Measurements from ENCODE around the gene VPS51. TPM values are rescaled to one million over a fixed set of nuclear protein-coding genes. Genes with fewer than 3 reads are reported as not detected.

Gene VPS51
- total and polyA plus RNA-seq, 2 of the 13 experiments (the other 11 are each of a cell fraction or from before 2014, with no cell fraction given), result 76.3 to 90.6 TPM

DNA sequence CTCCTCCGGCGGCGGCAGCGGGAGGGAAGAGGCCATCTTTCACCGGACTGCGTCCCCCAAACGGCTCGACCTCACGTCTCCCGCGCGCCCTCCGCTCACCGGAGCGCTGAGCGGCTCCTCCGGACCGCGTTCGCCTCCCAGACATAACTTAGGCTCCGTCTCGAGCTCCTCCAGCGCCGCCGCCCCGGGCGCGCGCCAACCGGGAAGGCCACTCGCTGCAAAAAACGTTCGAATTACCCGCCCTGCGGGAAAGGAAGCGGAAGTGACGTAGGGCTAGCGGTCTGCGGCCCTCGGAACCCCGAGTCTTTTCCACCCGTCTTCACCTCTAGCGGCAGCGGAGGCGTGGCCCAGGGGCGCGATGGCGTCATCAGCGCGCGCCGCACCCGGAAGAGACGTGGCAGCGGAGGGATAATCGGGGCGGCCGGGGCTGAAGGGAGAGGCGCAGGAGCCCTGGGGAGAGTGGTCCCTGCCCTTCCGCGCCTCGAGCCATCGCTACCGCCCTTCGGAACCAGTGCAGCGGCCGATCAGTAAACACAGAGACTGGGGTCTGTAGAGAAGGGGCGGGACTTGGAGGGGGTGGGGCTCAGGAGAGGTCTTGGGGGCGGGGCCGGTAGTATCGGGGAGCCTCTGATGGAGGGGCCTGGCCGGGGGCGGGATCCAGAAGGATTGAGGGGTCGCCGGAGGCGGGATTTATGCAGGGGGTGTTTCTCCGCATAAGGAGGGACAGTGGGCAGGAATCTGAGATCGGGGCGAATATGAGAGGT lies 12.0 kb upstream of the VPS51 start, which contains the start of the genes CDCA5 and ZFPL1 (continued):
- peak; percentile 39; the same call in 1 of the 2 replicates for TF ChIP-seq RXRB (CRISPR knock-in tag; IDR thresholded peaks at IDR 0.05; ENCODE audit: borderline replicate concordance)
- TF ChIP-seq HDAC6 (IDR thresholded peaks at IDR 0.05; ENCODE audit: low read depth, low read length), result no peak
- TF ChIP-seq ARNTL (CRISPR knock-in tag; IDR thresholded peaks at IDR 0.05), result peak; percentile 26; the same call in 1 of the 2 replicates
- TF ChIP-seq CBX1 (IDR thresholded peaks at IDR 0.05; ENCODE audit: low read depth), result peak; percentile 69
- 0 out of 2 replicates have a peak, but pooled peaks have one; percentile 80 for TF ChIP-seq CBX5 (CRISPR knock-in tag; IDR thresholded peaks at IDR 0.05; ENCODE audit: borderline replicate concordance)
- 0 out of 2 replicates have a peak, but pooled peaks have one; percentile 27 for TF ChIP-seq ZNF317 (CRISPR knock-in tag; IDR thresholded peaks at IDR 0.05)
- peak; percentile 99 for TF ChIP-seq KAT8 (CRISPR knock-in tag; IDR thresholded peaks at IDR 0.05)
- TF ChIP-seq HNF4G (IDR thresholded peaks at IDR 0.05; ENCODE audit: borderline replicate concordance, low read depth, low read length), result peak; percentile 0; the same call in 1 of the 2 replicates
- 0 out of 2 replicates have a peak, but pooled peaks have one; percentile 25 for TF ChIP-seq HNF4G (CRISPR knock-in tag; IDR thresholded peaks at IDR 0.05; ENCODE audit: borderline replicate concordance, low read depth)
- TF ChIP-seq, protein P1, sequence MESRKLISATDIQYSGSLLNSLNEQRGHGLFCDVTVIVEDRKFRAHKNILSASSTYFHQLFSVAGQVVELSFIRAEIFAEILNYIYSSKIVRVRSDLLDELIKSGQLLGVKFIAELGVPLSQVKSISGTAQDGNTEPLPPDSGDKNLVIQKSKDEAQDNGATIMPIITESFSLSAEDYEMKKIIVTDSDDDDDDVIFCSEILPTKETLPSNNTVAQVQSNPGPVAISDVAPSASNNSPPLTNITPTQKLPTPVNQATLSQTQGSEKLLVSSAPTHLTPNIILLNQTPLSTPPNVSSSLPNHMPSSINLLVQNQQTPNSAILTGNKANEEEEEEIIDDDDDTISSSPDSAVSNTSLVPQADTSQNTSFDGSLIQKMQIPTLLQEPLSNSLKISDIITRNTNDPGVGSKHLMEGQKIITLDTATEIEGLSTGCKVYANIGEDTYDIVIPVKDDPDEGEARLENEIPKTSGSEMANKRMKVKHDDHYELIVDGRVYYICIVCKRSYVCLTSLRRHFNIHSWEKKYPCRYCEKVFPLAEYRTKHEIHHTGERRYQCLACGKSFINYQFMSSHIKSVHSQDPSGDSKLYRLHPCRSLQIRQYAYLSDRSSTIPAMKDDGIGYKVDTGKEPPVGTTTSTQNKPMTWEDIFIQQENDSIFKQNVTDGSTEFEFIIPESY (CRISPR knock-in tag; IDR thresholded peaks at IDR 0.05), result peak; percentile 59; the same call in 1 of the 2 replicates
- no peak for TF ChIP-seq PLRG1 (conservative IDR thresholded peaks at IDR 0.05)
- TF ChIP-seq, protein P2, sequence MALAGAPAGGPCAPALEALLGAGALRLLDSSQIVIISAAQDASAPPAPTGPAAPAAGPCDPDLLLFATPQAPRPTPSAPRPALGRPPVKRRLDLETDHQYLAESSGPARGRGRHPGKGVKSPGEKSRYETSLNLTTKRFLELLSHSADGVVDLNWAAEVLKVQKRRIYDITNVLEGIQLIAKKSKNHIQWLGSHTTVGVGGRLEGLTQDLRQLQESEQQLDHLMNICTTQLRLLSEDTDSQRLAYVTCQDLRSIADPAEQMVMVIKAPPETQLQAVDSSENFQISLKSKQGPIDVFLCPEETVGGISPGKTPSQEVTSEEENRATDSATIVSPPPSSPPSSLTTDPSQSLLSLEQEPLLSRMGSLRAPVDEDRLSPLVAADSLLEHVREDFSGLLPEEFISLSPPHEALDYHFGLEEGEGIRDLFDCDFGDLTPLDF (CRISPR knock-in tag; IDR thresholded peaks at IDR 0.05), result peak; percentile 95
- TF ChIP-seq FOXJ3 (CRISPR knock-in tag; IDR thresholded peaks at IDR 0.05; ENCODE audit: borderline replicate concordance), result no peak
- TF ChIP-seq HDAC2 (CRISPR knock-in tag; IDR thresholded peaks at IDR 0.05), result peak; percentile 92
- peak; percentile 63 for TF ChIP-seq ATF7 (IDR thresholded peaks at IDR 0.05)
- no peak for TF ChIP-seq ATF7 (CRISPR knock-in tag; IDR thresholded peaks at IDR 0.05)
- TF ChIP-seq EZH2 (conservative IDR thresholded peaks at IDR 0.05; ENCODE audit: low read depth, low read length), result no peak
- TF ChIP-seq MTF1 (CRISPR knock-in tag; IDR thresholded peaks at IDR 0.05), result no peak
- TF ChIP-seq, protein P3, sequence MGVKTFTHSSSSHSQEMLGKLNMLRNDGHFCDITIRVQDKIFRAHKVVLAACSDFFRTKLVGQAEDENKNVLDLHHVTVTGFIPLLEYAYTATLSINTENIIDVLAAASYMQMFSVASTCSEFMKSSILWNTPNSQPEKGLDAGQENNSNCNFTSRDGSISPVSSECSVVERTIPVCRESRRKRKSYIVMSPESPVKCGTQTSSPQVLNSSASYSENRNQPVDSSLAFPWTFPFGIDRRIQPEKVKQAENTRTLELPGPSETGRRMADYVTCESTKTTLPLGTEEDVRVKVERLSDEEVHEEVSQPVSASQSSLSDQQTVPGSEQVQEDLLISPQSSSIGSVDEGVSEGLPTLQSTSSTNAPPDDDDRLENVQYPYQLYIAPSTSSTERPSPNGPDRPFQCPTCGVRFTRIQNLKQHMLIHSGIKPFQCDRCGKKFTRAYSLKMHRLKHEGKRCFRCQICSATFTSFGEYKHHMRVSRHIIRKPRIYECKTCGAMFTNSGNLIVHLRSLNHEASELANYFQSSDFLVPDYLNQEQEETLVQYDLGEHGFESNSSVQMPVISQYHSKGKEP (CRISPR knock-in tag; IDR thresholded peaks at IDR 0.05), result peak; percentile 50; the same call in 1 of the 2 replicates
- peak; percentile 81; the same call in 1 of the 2 replicates for TF ChIP-seq ZNF790 (CRISPR knock-in tag; IDR thresholded peaks at IDR 0.05; ENCODE audit: borderline replicate concordance)
- TF ChIP-seq ZBTB38 (CRISPR knock-in tag; IDR thresholded peaks at IDR 0.05), result peak; percentile 71; the same call in 1 of the 2 replicates
- TF ChIP-seq, protein P4, sequence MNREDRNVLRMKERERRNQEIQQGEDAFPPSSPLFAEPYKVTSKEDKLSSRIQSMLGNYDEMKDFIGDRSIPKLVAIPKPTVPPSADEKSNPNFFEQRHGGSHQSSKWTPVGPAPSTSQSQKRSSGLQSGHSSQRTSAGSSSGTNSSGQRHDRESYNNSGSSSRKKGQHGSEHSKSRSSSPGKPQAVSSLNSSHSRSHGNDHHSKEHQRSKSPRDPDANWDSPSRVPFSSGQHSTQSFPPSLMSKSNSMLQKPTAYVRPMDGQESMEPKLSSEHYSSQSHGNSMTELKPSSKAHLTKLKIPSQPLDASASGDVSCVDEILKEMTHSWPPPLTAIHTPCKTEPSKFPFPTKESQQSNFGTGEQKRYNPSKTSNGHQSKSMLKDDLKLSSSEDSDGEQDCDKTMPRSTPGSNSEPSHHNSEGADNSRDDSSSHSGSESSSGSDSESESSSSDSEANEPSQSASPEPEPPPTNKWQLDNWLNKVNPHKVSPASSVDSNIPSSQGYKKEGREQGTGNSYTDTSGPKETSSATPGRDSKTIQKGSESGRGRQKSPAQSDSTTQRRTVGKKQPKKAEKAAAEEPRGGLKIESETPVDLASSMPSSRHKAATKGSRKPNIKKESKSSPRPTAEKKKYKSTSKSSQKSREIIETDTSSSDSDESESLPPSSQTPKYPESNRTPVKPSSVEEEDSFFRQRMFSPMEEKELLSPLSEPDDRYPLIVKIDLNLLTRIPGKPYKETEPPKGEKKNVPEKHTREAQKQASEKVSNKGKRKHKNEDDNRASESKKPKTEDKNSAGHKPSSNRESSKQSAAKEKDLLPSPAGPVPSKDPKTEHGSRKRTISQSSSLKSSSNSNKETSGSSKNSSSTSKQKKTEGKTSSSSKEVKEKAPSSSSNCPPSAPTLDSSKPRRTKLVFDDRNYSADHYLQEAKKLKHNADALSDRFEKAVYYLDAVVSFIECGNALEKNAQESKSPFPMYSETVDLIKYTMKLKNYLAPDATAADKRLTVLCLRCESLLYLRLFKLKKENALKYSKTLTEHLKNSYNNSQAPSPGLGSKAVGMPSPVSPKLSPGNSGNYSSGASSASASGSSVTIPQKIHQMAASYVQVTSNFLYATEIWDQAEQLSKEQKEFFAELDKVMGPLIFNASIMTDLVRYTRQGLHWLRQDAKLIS (CRISPR knock-in tag; IDR thresholded peaks at IDR 0.05), result no peak
